Umbilical cord (tissue), 2 donors: ENCODE results near the gene PRKCB. TPM values are rescaled to one million over a fixed set of nuclear protein-coding genes. Genes with fewer than 3 reads are reported as not detected.
A peak's percentile ranks its signal among the peaks of the same experiment; 100 is the strongest.
"Not testable (repeated sequence)": the region's sequence is repeated elsewhere in the genome, so short reads cannot be mapped to it uniquely, and the experiment has no call there.

Experiments used
- DNase-seq: peaks from one replicate; pipeline ENCODE4 v3.0.0-alpha.2; 2015; ENCODE audit warnings: low spot score
- total RNA-seq: library from RNA; depleted of rRNA; stranded (reverse); fragments of >200 nt; gene quantifications from one replicate; pipeline ENCODE4 v1.2.3, GENCODE V29; 2014; ENCODE audit warnings: low replicate concordance; ENCODE audit not compliant: insufficient read depth

PRKCB gene
- total RNA-seq, 1 donor from 2014 or later, result 17.8 TPM

DNA sequence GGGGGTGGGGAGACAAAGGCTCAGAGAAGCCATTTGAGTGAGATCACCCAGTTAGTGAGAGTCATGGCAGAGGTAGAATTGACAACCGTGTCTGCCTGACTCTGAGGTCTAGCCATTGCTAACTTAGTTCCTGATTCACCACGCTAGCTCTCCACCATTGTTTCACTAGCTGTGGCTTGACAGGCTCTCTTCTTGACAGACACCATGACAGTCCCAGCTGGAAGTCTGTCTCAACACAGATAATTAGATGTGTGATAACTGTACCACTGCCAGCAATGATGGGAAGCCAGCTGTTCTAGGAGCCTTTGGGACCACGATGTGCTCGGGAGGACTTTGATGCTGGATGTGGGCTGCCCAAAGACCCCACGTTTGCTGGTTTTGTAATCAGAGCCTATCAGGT is 249.9 kb downstream of the PRKCB start:
- no peak for DNase-seq

DNA sequence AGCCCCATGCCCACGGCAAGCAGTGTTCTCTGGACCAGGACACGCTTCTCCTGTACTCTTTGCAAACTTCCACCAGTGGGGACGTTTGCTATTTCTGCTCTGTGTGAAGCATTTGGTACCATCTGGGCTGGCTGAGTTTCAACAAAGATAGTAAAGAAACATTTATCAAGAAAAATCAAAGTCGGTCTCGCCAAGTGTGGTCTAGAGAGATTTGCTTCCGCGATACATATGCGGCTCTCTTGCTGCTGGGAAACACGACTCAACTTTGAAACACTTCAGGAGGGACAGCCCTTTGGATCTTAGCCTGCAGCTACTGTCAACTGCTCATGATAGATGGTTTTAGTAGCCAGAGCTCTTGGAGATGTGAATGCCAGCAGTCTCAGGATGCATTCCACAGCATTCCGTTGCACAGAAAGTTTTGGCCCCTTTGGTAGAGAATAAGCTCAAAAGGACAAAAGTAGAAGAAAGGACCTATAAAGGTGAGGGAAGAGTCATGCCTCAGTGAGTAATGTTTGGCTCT is 252.2 kb downstream of the PRKCB start:
- DNase-seq, result peak; percentile 82

DNA sequence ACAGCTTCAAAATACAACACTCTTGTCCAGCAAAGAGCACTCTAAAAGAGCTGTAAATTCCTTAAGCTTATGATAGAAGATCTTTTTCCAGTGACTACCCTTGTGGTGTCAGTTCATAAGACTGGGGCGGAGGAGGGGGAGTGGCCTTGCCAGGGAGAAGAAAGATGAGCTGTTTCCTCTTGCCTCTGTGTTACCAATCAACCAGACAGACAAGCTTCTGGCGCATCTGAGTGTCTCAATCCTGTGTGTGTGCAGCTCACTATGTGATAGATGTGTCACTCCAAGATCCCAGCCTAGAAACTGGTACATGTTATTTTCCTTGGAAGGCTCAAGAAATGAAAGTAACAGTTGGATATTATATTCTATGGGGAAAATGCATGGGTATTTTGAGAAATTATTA is 253.0 kb downstream of the PRKCB start:
- peak; percentile 73 for DNase-seq

DNA sequence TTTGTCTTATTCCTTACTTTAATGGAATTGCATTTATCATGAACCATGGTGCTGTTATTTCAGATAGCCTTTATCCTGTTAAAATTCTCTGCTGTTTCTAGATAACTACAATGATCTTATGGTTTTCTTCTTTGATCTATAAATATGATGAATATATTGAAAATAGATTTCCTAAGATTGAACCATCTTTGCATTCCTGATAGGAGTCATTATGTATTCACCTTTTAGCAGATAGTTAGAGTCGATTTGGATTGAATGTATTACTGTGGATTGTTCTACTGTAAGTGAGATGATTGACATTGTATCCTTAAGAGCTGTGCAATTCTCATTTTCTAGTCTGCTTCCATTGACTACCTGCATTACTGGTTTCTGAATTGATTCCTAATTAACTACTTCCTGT is 255.3 kb downstream of the PRKCB start:
- no peak for DNase-seq

DNA sequence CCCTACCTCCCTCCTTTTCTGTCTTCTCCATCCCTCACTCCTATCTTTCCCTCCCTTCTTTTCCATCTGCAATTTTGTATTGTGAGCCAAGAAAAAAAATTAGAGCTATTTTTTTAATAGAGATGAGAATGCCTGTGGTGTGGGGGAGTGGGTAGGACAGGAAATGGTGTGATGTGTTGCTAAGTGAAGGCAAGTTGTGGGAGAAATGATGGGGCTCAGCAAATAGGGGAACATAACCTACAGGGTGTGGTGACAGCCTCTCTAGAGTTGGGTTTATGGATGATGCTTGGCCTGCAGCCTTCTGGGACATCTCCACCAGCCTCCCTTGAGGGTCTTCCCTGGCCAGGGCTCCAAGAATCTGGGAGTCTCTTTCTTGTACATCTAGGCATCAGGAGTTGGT is 257.3 kb downstream of the PRKCB start:
- no peak for DNase-seq

DNA sequence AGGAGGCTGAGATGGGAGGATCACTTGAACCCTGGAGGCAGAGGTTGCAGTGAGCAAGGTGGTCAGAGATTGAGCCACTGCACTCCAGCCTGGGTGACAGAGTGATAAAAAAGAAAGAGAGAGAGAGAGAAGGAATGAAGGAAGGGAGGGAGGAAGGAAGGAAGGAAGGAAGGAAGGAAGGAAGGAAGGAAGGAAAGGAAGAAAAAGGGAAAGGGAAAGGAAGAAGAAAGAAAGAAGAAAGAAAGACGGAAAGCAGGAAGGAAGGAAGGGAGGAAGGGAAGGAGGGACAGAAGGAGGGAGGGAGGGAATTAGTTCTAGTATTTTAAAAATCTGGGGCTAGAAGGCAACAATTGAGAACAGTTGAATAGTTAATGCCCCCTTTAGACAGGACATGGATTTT is 258.9 kb downstream of the PRKCB start:
- no peak for DNase-seq

DNA sequence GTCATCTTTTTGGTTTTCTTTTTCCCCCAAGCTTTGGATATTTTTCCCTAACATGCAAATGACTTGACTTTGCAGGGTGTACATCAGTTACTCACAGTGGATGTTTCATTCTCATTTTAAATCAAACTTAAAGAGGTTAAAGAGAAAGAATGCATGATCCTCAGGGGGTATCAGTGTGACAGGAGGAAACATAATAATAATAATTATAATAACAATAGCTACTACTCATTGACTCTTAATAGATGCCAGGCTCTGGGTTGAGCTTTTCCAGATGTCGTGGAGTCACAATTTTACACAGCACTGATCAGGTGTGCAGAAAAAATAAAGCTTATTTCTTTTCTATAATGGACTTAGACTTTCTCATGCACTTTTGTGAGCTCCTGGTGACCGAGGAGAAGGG is 263.1 kb downstream of the PRKCB start:
- DNase-seq, result no peak

DNA sequence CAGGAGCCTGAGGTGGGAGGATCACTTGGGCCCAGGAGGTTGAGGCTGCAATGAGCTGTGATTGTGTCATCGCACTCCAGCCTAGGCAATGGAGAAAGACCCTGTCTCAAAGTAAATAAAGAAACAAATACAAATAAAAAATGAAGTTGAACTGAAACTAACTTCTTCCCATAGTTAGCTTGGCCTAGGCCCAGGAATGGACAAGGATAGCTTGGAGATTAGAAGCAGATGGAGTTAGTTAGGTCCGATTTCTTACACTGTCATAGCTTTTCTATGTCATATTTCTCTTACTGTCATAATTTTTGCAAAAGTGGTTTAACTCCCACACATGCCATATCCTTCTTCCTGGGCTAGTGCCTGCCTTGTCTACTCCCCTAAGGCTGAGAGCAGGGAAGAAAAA is 265.6 kb downstream of the PRKCB start:
- no peak for DNase-seq

DNA sequence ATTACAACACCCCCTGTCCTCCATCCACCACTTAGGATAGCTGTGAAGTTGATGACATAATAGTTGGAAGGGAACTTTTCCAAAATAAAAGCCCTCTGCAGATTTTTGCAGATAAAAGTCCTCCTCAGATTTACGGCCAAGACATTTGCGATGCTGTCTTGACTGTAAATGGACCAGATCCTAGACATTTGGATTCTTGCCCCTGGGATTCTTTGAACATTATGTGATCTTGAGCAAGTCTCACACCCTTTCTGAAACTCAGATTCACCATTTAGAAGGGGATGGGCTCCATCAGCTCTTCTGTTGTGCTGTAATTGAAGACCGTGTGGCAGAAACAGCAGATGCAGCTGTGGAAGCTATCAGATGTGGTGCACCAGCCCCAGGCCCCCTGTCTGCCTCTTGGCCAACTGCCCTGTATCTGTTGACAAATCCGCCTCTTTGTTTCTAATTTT is 266.5 kb downstream of the PRKCB start:
- DNase-seq, result peak; percentile 47

DNA sequence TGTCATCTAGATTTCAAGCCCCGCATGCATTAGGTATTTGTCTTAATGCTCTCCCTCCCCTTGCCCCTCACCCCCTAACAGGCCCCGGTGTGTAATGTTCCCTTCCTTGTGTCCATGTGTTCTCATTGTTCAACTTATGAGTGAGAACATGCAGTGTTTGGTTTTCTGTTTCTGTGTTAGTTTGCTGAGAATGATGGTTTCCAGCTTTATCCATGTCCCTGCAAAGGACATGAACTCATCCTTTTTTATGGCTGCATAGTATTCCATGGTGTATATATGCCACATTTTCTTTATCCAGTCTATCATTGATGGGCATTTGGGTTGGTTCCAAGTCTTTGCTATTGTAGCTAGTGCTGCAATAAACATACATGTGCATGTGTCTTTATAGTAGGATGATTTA is 269.7 kb downstream of the PRKCB start:
- not testable (repeated sequence) for DNase-seq

DNA sequence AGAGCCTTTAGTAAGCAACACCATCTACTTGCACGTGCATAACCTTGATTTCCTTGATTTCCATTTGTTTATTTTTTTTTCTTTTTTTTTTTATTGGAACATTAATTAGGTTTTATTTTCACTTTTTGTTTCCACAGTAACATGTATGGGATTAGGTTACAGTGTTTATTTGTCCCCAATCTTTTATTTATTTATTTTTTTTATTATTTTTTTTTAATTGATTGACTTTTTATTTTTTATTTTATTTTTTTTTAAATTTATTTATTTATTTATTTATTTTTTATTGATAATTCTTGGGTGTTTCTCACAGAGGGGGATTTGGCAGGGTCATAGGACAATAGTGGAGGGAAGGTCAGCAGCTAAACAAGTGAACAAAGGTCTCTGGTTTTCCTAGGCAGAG is 272.3 kb downstream of the PRKCB start:
- DNase-seq, result not testable (repeated sequence)

DNA sequence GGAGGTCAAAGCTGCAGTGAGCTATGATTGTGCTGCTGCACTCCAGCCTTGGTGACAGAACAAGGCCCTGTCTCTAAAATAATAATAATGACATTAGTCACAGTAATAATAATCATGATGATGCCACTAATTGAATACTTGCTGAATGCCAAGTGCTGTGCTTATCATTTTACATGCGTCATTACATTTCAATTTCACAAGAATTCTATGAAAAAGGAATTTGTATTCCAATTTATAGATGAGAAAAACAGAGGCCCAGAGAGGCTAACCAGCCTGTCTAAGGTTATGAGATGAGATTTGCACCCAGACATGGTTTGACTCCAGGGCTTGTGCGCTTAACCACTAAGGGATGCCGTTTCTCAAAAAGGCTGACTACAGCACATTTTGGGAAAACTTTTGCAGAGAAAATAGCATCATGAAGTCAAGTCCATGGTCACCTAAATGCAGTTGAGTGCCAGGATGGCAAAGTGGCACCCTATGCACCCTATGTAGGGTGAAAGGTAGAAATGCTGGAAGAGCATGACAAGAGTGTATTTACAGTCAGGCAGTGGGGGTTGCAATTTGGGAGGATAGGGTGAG is 276.0 kb downstream of the PRKCB start:
- DNase-seq, result no peak

DNA sequence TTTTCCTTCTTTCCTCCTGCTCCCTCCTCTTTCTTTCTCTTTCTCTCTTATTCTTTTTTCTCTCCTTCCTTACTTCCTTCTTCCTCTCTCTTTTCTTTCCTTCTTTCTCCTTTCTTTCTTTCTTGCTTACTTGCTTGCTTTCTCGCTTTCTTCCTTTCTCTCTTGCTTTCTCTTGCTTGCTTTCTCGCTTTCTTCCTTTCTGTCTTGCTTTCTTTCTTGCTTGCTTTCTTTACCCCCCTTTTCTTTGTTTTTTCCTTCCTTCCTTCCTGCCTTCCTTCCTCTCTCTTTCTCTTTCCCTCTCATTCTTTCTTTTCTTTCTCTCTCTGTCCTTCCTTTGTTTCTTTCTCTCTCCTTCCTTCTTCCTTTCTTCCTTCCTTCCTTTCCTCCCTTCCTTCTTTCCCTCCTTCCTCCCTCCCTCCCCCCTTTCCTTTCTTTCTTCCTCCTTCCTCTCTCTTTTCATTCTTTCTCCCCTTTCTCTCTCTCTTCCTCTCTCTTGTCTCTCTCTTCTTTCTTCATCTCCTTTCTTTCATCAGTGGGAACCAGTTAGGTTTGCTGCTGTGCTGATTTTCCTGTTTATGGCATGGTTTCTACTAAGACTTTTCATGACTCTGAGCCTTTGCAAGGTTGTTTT is 277.4 kb downstream of the PRKCB start:
- DNase-seq, result no peak

DNA sequence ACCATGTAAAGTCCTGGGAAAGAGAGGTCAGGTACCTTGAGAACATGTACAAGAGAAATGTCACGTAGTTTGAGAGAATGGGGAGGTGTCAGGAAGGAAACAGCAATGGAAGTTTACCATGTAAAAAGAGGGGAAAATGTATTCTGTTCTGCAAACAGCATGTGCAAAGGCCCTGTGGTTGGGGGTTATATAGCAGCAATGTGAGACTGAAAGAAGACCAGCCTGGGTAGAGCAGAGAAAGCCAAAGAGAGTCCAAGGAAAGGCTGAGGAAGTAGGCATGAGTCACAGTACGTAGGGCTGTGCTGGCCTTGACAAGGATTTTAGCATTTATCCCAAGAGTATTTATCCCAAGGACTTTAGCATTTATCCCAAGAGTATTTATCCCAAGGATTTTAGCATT is 279.1 kb downstream of the PRKCB start:
- DNase-seq, result no peak

DNA sequence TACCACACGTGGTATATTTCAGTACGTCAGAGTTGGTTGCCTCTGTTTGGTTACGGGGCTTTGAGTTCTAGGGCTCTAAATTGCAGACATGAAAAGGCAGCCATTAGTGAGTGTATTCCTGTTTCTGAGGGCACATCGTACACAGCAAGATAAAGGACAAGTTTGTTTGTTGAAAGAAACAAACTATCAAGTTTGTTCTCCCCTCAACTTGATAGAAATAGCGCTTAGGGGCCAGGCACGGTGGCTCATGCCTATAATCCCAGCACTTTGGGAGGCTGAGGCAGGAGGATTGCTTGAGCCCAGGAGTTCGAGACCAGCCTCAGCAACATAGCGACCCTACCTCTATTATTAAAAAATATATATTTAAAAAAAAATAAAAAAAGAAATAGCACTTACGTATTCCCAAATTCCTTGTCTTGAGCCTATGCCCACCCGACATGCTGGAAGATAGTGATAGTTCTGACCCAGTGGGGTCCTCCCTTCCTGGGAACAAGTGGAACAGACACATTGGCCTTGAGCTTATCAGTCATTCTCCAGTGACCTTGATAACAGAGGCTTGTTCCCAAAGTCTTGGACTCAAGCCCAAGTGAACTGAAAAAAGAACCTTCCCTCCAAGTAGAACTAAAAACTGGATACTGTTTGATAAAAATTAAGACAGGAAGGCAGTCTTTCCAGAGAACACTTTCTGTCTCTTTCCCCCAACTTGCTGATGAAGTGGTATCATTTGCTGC is 280.4 kb downstream of the PRKCB start:
- DNase-seq, result peak; percentile 35

DNA sequence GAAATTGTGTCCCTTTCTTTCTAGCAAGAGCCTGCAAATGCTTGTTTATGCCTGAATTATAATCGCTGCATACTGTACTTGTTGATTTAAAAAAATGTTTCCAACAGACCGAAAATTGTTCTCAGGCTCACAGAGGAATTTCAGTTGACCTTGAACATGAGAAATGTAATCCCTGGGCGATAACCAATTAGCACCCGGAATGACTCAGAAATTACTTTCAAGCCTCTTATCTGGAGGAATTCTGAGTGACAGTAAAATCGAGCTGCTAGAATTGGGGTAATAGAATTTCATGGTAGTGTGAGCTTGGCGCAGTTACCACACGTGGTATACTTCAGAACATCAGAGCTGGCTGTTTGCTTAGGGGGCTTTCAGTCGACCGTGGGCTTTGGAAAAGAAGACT is 281.2 kb downstream of the PRKCB start:
- DNase-seq, result no peak

DNA sequence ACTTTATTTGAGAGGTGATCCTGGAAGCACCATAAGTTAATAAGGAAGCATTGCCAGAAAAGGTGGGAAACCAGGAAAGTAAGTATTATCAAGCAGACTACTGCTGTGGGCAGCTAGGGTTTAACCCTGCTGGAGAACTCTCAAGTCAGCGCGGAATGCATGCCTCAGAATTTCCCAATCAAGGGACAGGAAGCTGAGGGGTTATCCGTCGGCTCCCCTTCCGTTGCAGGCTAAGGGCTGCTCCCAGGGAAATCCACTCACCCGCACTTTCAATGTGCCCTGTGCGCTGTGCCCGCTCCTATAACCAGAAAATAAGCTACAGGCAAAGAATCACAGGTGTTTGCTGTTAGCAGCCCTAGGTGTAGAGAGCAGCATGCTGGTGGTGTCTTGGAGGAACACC is 281.9 kb downstream of the PRKCB start:
- DNase-seq, result no peak

DNA sequence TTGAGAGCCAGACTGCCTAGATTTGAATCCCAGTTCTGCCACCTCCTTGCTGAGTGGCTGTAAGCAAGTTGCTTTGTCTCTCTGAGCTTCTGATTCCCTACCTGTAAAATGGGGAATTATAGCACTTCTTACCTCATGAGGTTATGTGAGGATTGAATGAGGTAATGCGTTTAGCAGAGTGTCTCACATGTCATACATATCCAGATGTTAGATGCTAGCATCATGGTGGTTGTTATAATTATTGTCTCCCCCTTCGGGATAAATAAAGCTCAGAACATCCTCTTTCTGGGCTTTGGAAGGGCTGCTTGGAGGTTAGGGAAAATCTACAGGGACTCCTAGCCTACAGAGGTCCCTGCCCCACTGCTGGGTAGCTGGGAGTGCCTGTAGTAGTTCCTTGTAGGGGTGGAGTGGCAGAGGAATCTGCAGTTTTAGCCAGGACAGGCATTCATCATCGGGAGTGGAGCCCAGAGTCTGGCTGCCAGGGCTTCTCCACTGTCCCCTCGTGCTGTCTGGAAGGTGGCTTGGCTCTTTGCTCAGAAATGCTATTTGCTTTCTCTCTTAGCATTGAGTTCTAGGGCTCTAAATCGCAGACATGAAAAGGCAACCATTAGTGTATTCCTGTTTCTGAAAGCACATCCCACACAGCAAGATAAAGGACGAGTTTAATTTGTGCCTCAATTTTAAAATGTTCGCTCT is 282.5 kb downstream of the PRKCB start:
- no peak for DNase-seq

DNA sequence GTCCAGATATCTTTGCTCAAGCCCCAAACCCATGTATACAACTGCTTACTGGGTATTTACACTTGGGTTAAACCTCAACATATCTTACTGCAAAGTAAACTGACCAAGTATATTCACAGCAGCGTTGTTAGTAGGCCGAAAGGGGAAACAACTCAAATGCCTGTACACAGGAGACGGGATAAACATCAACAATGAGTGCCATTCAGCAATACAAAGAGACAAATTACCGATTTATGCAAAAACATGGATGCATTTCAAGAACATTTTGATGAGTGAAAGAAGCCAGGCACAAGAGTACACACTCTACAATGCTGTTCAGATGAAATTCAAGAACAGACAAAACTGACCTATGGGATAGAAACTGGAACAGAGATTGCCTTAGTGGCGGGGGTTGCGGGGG is 284.0 kb downstream of the PRKCB start:
- no peak for DNase-seq

DNA sequence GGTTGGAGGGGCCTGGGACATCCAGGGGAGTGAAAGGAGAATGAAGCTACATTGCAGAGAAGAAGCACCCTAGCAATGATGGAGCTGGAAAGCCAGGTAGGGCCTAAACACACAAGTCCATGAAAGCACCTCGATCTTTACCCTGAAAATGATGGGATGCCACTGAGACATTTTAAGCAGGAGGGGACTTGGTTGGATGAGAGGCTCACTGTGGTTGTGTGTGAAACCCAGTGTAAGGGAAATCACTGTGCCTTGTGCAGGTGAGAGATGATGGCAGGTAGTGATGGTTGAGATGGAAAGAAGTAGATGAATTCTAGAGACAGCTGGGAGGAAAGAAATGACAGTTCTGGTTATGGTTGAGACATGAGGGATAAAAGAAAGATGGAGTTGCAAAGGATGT is 287.5 kb downstream of the PRKCB start:
- DNase-seq, result no peak

DNA sequence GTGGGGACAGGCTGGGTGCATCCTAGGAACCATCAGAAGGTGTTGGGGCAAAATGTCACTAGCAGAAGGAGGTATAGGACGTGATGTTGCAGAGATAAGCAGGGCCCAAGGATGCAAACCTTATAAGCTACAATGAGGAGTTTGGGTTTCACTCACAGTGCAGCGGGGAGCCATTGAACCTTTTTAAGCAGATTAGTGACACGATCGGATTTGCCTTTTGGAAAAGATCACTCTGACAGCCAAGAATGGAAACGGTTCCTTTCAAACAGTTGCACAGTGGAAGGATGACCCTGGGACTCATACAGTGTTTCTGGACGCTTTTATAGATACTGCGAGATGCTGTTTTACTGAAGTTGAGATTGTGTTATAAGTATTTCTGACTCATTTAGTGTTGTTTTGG is 288.5 kb downstream of the PRKCB start:
- DNase-seq, result no peak

DNA sequence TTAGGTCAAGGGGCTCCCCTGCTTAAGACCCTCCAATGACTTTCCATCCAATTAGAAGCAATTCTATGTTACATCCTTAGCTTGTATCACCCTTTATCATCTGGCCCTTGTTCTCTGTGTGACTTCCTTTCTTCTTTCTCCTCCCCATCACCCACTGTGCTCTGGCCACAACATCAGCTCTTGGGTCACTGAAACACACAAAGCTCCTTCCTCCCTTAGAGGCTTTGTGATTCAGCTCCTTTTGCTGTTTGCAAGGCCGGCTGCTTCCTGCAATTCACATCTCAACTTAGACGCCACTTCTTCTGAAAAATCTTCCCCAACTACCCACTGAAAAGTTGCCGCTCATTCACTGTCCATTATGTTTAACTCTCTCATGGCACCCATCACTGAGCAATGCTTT is 289.4 kb downstream of the PRKCB start:
- no peak for DNase-seq
